Loucy (cell line): ENCODE measurements around the gene ZNF316.

Source experiments
- CTCF ChIP-seq: fragments of 200-600 bp; sonication (generic); conservative IDR thresholded peaks from 2 replicates; pipeline ENCODE4 v1.5.1; 2014; ENCODE audit warnings: mild to moderate bottlenecking, antibody characterized with exemption, low read length
- EZH2phosphoT487 ChIP-seq: fragments of 200-600 bp; IDR thresholded peaks from 2 replicates; pipeline ENCODE4 v1.6.1; 2018; ENCODE audit warnings: antibody characterized with exemption, mild to moderate bottlenecking, moderate library complexity, borderline replicate concordance

GRCh38 chr7:6590645-6591110, 46.4 kb upstream of the ZNF316 start:
- TF ChIP-seq CTCF (no peak), EZH2phosphoT487 (no peak)
